ENCODE results near the gene GABRB3. TPM values are rescaled to one million over a fixed set of nuclear protein-coding genes. Genes with fewer than 3 reads are reported as not detected.

The GABRB3 gene
- total RNA-seq: 1 to 10 TPM; 3.6 to 7.3 TPM

- Histone ChIP-seq H3K9me3 (no peaks in the 10 kb centered on the region), H3K4me1 (peaks cover 16% of the 10 kb centered on the region), H3K27ac (peak within 1 kb of the TSS in 3 of 4 donors; percentile 10 to 49 (median 17)), H3K36me3 (replicated peaks in 1 of 2; ENCODE audit: insufficient read depth in 1 of 2, low read depth in 2 of 2) (no peaks in the 10 kb centered on the region), H3K4me3 (peak within 1 kb of the TSS in 1 of 2 donors; percentile 22), H3K27me3 (no peaks in the 10 kb centered on the region)
- intact Hi-C loops (cut with DNase I): no loop called here
- DNase-seq: no peak
- peak; percentile 43 for ATAC-seq
- WGBS, 2 donors: 2 to 8% methylated on average over 5 to 85 of the region's 112 CpGs
- no peak for TF ChIP-seq CTCF (IDR thresholded peaks at IDR 0.05)
These were observed at the start of gene GABRB3 for GRCh38 chr15:26772154-26773066. Gene GABRB3, minus strand, starts transcription at chr15:26773066.

- H3K27ac ChIP-seq: peak overlapping the region in 3 of 4 donors; percentile 2 to 76 (median 67)
- no peaks in the 10 kb centered on the region for H3K27me3 ChIP-seq
- no peak for DNase-seq
- WGBS, 2 donors: 48 to 49% methylated on average over 15 of the region's 15 CpGs
- H3K4me3 ChIP-seq: no peak overlapping the region
- H3K36me3 ChIP-seq (replicated peaks in 1 of 2; ENCODE audit: insufficient read depth in 1 of 2, low read depth in 2 of 2): no peaks in the 10 kb centered on the region
- ATAC-seq: no peak
- intact Hi-C loops (cut with DNase I): no loop called here
- TF ChIP-seq POLR2A (IDR thresholded peaks at IDR 0.05): no peak
- TF ChIP-seq CTCF (IDR thresholded peaks at IDR 0.05): no peak
- no peaks in the 10 kb centered on the region for H3K9me3 ChIP-seq
- peaks cover 28% of the 10 kb centered on the region for H3K4me1 ChIP-seq
These were observed 34.9 kb upstream of the GABRB3 start for GRCh38 chr15:26807517-26808427.

GRCh38 chr15:26806574-26806973 lies 33.7 kb upstream of the GABRB3 start:
- no peaks in the 10 kb centered on the region for H3K27me3 ChIP-seq
- no peak overlapping the region for H3K4me3 ChIP-seq
- no peaks in the 10 kb centered on the region for H3K9me3 ChIP-seq
- H3K4me1 ChIP-seq: peaks cover 28% of the 10 kb centered on the region
- 42 to 47% methylated on average over 5 of the region's 5 CpGs for WGBS, 2 donors
- DNase-seq (no peak), ATAC-seq (peak; percentile 39)
- no peaks in the 10 kb centered on the region for H3K36me3 ChIP-seq (replicated peaks in 1 of 2; ENCODE audit: insufficient read depth in 1 of 2, low read depth in 2 of 2)
- H3K27ac ChIP-seq: peak overlapping the region; percentile 45 to 76 (median 62)
- TF ChIP-seq CTCF (IDR thresholded peaks at IDR 0.05) (no peak), POLR2A (IDR thresholded peaks at IDR 0.05) (no peak)
- intact Hi-C loops (cut with DNase I): no loop called here

- no peak for TF ChIP-seq CTCF (IDR thresholded peaks at IDR 0.05)
- TF ChIP-seq POLR2A (IDR thresholded peaks at IDR 0.05): no peak
- H3K9me3 ChIP-seq: no peaks in the 10 kb centered on the region
- H3K4me1 ChIP-seq: peaks cover 28% of the 10 kb centered on the region
- 10 to 14% methylated on average over 4 of the region's 4 CpGs for WGBS, 2 donors
- DNase-seq (peak; percentile 61 to 85 (median 70)), ATAC-seq (peak; percentile 96)
- H3K27me3 ChIP-seq: no peaks in the 10 kb centered on the region
- intact Hi-C loops (cut with DNase I): no loop called here
- no peak overlapping the region for H3K4me3 ChIP-seq
- H3K27ac ChIP-seq: peak overlapping the region in 3 of 4 donors; percentile 45 to 76 (median 67)
- H3K36me3 ChIP-seq (replicated peaks in 1 of 2; ENCODE audit: insufficient read depth in 1 of 2, low read depth in 2 of 2): no peaks in the 10 kb centered on the region
These were observed 33.3 kb upstream of the GABRB3 start for GRCh38 chr15:26806151-26806550.
